ENCODE measurements around the gene AK1. TPM values are rescaled to one million over a fixed set of nuclear protein-coding genes. Genes with fewer than 3 reads are reported as not detected.

AK1 gene
- total RNA-seq, 1 experiment from 2014 or later: 35.8 TPM

DNA sequence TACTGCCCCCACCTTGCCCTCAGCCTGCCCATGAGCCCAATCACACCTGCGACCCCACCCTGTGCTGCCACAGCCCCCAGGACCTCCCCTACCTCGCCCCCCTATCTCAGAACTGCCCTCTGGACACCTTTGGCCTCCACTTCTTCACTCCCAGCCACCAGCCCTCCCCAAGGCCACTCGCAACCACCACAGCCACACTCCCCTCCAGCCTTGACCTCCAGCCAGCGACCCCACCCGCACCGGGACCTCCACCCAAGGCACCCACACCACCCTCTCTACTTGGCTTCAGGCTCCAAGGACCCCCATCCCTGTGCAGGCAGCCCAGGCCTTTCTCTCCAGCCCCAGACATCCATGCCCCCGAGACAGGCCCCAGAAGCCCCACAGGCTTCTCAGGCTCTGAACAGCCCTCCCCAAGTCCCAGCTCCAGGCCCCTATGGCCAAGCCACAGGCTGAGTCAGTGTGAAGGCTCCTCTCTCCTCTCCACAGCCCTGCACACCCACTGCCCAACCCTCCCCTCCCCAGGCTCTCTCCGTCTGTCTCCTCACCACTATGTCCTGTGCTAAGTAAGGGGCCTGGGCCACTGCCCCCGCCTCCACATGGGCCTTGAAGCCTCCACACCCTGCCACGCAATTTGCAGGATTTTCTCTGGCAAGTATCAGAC, 2.0 kb downstream of the AK1 start:
- TF ChIP-seq EZH2 (IDR thresholded peaks at IDR 0.05; ENCODE audit: borderline replicate concordance, low read depth, low read length, poor library complexity, severe bottlenecking): no peak
- TF ChIP-seq, protein P1, sequence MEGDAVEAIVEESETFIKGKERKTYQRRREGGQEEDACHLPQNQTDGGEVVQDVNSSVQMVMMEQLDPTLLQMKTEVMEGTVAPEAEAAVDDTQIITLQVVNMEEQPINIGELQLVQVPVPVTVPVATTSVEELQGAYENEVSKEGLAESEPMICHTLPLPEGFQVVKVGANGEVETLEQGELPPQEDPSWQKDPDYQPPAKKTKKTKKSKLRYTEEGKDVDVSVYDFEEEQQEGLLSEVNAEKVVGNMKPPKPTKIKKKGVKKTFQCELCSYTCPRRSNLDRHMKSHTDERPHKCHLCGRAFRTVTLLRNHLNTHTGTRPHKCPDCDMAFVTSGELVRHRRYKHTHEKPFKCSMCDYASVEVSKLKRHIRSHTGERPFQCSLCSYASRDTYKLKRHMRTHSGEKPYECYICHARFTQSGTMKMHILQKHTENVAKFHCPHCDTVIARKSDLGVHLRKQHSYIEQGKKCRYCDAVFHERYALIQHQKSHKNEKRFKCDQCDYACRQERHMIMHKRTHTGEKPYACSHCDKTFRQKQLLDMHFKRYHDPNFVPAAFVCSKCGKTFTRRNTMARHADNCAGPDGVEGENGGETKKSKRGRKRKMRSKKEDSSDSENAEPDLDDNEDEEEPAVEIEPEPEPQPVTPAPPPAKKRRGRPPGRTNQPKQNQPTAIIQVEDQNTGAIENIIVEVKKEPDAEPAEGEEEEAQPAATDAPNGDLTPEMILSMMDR (conservative IDR thresholded peaks at IDR 0.05; ENCODE audit: low read depth, low read length): no peak
- H3K4me1 ChIP-seq (ENCODE audit: insufficient read depth, low read length, poor library complexity, severe bottlenecking): peaks cover 19% of the 10 kb centered on the region
- H3K27ac ChIP-seq (ENCODE audit: low read depth, low read length, poor library complexity, severe bottlenecking): peak overlapping the region; percentile 37
- ChIA-PET POLR2A (ENCODE audit: low non-redundant PET) (no interaction called here), CTCF (no interaction called here)
- BruUV-seq (replicated peaks): no TSS peak
- no peaks in the 10 kb centered on the region for H3K9me3 ChIP-seq (ENCODE audit: low read depth, low read length, poor library complexity, severe bottlenecking)
- no peak overlapping the region for H3K4me3 ChIP-seq (ENCODE audit: low read depth, low read length, poor library complexity, severe bottlenecking)
- H3K36me3 ChIP-seq (ENCODE audit: insufficient read depth, low read length, poor library complexity, severe bottlenecking): no peaks in the 10 kb centered on the region
- intact Hi-C loops (cut with micrococcal nuclease; ENCODE audit: unreplicated experiment): no loop called here
- no peaks in the 10 kb centered on the region for H3K27me3 ChIP-seq (replicated peaks; ENCODE audit: insufficient read depth, low read depth, low read length, poor library complexity)
- DNase-seq (ENCODE audit: low spot score): no peak

DNA sequence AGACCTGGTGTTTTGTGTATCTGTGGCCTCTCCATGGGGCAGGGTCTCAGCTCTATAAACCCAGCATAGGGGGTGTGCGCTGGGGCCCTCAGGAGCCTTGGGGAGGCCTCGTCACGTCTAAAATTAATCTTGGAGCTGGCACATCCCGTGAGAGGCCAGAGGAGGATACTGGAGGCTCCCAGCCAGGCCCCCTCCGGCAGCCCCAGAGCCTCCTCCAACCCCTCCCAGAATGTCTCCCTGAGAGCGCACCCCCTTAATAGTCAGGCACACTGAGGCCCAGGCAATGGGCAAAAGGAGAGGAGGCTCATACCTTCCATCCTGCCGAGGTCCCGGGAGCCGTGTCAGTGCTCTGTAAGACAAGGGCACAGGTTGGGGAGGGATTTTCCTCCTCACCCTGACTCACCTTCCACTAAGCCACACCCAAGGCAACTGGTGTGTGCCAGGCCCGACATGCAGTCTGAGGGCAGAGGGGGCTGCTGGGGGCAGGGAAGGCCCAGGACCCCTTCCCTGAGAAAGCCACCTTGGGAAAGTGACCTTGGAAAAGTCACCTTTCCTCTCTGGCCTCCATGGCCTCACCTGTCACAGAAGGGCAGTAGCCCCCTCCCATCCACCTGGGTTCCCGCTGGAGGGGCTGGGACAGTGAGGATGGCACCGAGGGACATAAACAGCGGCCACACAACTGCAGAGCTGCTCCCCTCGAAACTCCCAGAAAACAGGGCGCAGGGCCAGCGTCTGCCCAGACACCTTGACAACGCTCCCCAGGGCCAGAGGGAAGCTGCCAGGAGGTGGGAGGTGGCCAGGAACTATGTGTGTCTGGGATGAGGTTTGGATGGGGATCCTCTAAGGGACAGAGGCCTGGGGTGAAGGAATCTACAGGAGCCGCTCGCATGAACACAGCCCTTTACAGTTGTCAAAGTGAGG, 2.9 kb downstream of the AK1 start:
- Histone ChIP-seq H3K4me3 (ENCODE audit: low read depth, low read length, poor library complexity, severe bottlenecking) (no peak overlapping the region), H3K36me3 (ENCODE audit: insufficient read depth, low read length, poor library complexity, severe bottlenecking) (no peaks in the 10 kb centered on the region), H3K4me1 (ENCODE audit: insufficient read depth, low read length, poor library complexity, severe bottlenecking) (peaks cover 19% of the 10 kb centered on the region), H3K9me3 (ENCODE audit: low read depth, low read length, poor library complexity, severe bottlenecking) (no peaks in the 10 kb centered on the region), H3K27ac (ENCODE audit: low read depth, low read length, poor library complexity, severe bottlenecking) (no peak overlapping the region), H3K27me3 (replicated peaks; ENCODE audit: insufficient read depth, low read depth, low read length, poor library complexity) (no peaks in the 10 kb centered on the region)
- BruUV-seq (replicated peaks): no TSS peak
- intact Hi-C loops (cut with micrococcal nuclease; ENCODE audit: unreplicated experiment): no loop called here
- ChIA-PET CTCF (no interaction called here), POLR2A (ENCODE audit: low non-redundant PET) (no interaction called here)
- DNase-seq (ENCODE audit: low spot score): no peak
- TF ChIP-seq EZH2 (IDR thresholded peaks at IDR 0.05; ENCODE audit: borderline replicate concordance, low read depth, low read length, poor library complexity, severe bottlenecking): no peak
- TF ChIP-seq, protein P1 (conservative IDR thresholded peaks at IDR 0.05; ENCODE audit: low read depth, low read length): no peak

DNA sequence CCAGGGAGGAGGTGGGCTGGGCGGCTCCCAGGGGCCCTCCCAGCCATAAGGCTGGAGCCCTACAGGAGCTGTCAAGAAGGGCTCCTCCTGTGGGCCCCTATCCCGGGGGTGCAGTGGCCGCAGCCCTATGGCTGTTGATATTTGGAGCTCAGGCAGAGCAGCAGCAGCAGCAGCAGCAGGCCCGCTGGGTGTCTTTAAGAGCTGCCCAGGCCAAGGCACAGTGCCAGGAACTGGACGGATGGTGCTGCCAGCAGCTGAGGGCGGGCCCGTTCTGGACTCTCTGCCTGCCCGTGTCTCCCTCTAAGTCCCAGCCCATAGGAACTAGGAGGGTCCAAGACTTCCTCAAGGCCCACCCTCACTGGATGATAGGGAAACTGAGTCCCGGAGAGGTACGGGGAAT, 3.6 kb downstream of the AK1 start:
- no peak for DNase-seq (ENCODE audit: low spot score)
- no peaks in the 10 kb centered on the region for H3K36me3 ChIP-seq (ENCODE audit: insufficient read depth, low read length, poor library complexity, severe bottlenecking)
- H3K4me3 ChIP-seq (ENCODE audit: low read depth, low read length, poor library complexity, severe bottlenecking): no peak overlapping the region
- H3K27ac ChIP-seq (ENCODE audit: low read depth, low read length, poor library complexity, severe bottlenecking): no peak overlapping the region
- ChIA-PET CTCF (no interaction called here), POLR2A (ENCODE audit: low non-redundant PET) (no interaction called here)
- no peak for TF ChIP-seq EZH2 (IDR thresholded peaks at IDR 0.05; ENCODE audit: borderline replicate concordance, low read depth, low read length, poor library complexity, severe bottlenecking)
- TF ChIP-seq, protein P1 (conservative IDR thresholded peaks at IDR 0.05; ENCODE audit: low read depth, low read length): no peak
- intact Hi-C loops (cut with micrococcal nuclease; ENCODE audit: unreplicated experiment): no loop called here
- BruUV-seq (replicated peaks): no TSS peak
- H3K9me3 ChIP-seq (ENCODE audit: low read depth, low read length, poor library complexity, severe bottlenecking): no peaks in the 10 kb centered on the region
- H3K27me3 ChIP-seq (replicated peaks; ENCODE audit: insufficient read depth, low read depth, low read length, poor library complexity): no peaks in the 10 kb centered on the region
- H3K4me1 ChIP-seq (ENCODE audit: insufficient read depth, low read length, poor library complexity, severe bottlenecking): peaks cover 18% of the 10 kb centered on the region
